ENCODE measurements around the gene ELAVL1. TPM values are rescaled to one million over a fixed set of nuclear protein-coding genes. Genes with fewer than 3 reads are reported as not detected.

The ELAVL1 gene
- total and polyA plus RNA-seq, 12 donors = 12.8 to 78.9 (median 44.6) TPM

- WGBS, 4 donors = 86 to 100% (median 92%) methylated on average over 2 to 23 of the region's 23 CpGs
- peak overlapping the region; percentile 75 to 94 (median 84) for H3K27ac ChIP-seq
- peak in 4 of 7 donors; percentile 47 to 61 (median 50) for DNase-seq
- intact Hi-C loops (cut with DNase I) = no loop called here
- no peaks in the 10 kb centered on the region for H3K27me3 ChIP-seq
- H3K9me3 ChIP-seq (replicated peaks in 1 of 3) = no peaks in the 10 kb centered on the region
- no peak for TF ChIP-seq CTCF (IDR thresholded peaks at IDR 0.05)
- no peak for TF ChIP-seq POLR2A (IDR thresholded peaks at IDR 0.05)
- peaks cover 0 to 27% of the 10 kb centered on the region in 2 donors for H3K36me3 ChIP-seq (replicated peaks in 1 of 2)
- peaks cover 47 to 54% of the 10 kb centered on the region in 2 donors for H3K4me1 ChIP-seq (replicated peaks in 1 of 2)
- no peak overlapping the region for H3K4me3 ChIP-seq
Measured at GRCh38 chr19:7927605-7928333, 77.7 kb downstream of the ELAVL1 start.

GRCh38 chr19:7926727-7927604, 78.5 kb downstream of the ELAVL1 start:
- Histone ChIP-seq H3K27me3 (no peaks in the 10 kb centered on the region), H3K4me3 (peak overlapping the region in 1 of 4 donors; percentile 17), H3K27ac (peak overlapping the region; percentile 53 to 94 (median 84)), H3K4me1 (replicated peaks in 1 of 2) (peaks cover 47 to 54% of the 10 kb centered on the region in 2 donors), H3K36me3 (replicated peaks in 1 of 2) (peaks cover 0 to 27% of the 10 kb centered on the region in 2 donors), H3K9me3 (replicated peaks in 1 of 3) (no peaks in the 10 kb centered on the region)
- 11 to 66% (median 56%) methylated on average over 2 to 32 of the region's 32 CpGs for WGBS, 4 donors
- TF ChIP-seq POLR2A (IDR thresholded peaks at IDR 0.05) (no peak), CTCF (IDR thresholded peaks at IDR 0.05) (peak in 1 of 6 experiments; percentile 2)
- DNase-seq = peak in 4 of 7 donors; percentile 37 to 63 (median 44)
- intact Hi-C loops (cut with DNase I) = no loop called here

- Histone ChIP-seq H3K4me1 (replicated peaks in 1 of 2) (peaks cover 54 to 60% of the 10 kb centered on the region in 2 donors), H3K27me3 (no peaks in the 10 kb centered on the region), H3K27ac (peak within 1 kb of the TSS; percentile 53 to 94 (median 84)), H3K4me3 (peak within 1 kb of the TSS in 2 of 4 donors; percentile 26 to 71), H3K36me3 (replicated peaks in 1 of 2) (peaks cover 0 to 20% of the 10 kb centered on the region in 2 donors), H3K9me3 (replicated peaks in 1 of 3) (no peaks in the 10 kb centered on the region)
- WGBS, 4 donors = 4 to 28% (median 13%) methylated on average over 11 to 64 of the region's 65 CpGs
- peak; percentile 83 to 91 (median 89) for DNase-seq
- intact Hi-C loops (cut with DNase I) = no loop called here
- TF ChIP-seq POLR2A (IDR thresholded peaks at IDR 0.05) = peak in 1 of 2 donors; percentile 67
- TF ChIP-seq CTCF (IDR thresholded peaks at IDR 0.05) = peak in 3 of 6 experiments; percentile 7 to 31 (median 18)
Measured at GRCh38 chr19:7926021-7926726, 79.3 kb downstream of the ELAVL1 start, which contains the start of gene CTXN1. Gene CTXN1 (minus strand): TSS chr19:7926135. CDS start chr19:7925538, 597 bp downstream.

Measured in adrenal gland (tissue), 12 donors.